Measurements from ENCODE around the gene DLX2.
"Not testable (repeated sequence)": the region's sequence is repeated elsewhere in the genome, so short reads cannot be mapped to it uniquely, and the experiment has no call there.

DLX2 gene

GRCh38 chr2:172083628-172084394 is 18.9 kb downstream of the DLX2 start:
- Mint-ChIP-seq H3K27ac (peak overlapping the region; percentile 65), H3K36me3 (ENCODE audit: low read depth) (peaks cover 12% of the 10 kb centered on the region), H3K9me3 (no peaks in the 10 kb centered on the region), H3K4me1 (ENCODE audit: low read depth) (peaks cover 38% of the 10 kb centered on the region), H3K4me3 (peak overlapping the region; percentile 65), H3K27me3 (ENCODE audit: low read depth) (peaks cover 100% of the 10 kb centered on the region)

- Mint-ChIP-seq H3K4me1 (ENCODE audit: low read depth) (peaks cover 31% of the 10 kb centered on the region), H3K27me3 (ENCODE audit: low read depth) (peaks cover 100% of the 10 kb centered on the region), H3K36me3 (ENCODE audit: low read depth) (peaks cover 7% of the 10 kb centered on the region), H3K4me3 (peak overlapping the region; percentile 65), H3K27ac (peak overlapping the region; percentile 36), H3K9me3 (no peaks in the 10 kb centered on the region)
These were observed 19.6 kb downstream of the DLX2 start for GRCh38 chr2:172082944-172083627.

- Mint-ChIP-seq H3K4me1 (ENCODE audit: low read depth) (peaks cover 26% of the 10 kb centered on the region), H3K4me3 (no peak overlapping the region), H3K27me3 (ENCODE audit: low read depth) (peaks cover 97% of the 10 kb centered on the region), H3K36me3 (ENCODE audit: low read depth) (peaks cover 5% of the 10 kb centered on the region), H3K27ac (no peak overlapping the region), H3K9me3 (no peaks in the 10 kb centered on the region)
These were observed 20.4 kb downstream of the DLX2 start for GRCh38 chr2:172082105-172082943.

GRCh38 chr2:172081221-172082022 is 21.3 kb downstream of the DLX2 start:
- Mint-ChIP-seq H3K27me3 (ENCODE audit: low read depth) (peaks cover 96% of the 10 kb centered on the region), H3K4me1 (ENCODE audit: low read depth) (peaks cover 23% of the 10 kb centered on the region), H3K27ac (peak overlapping the region; percentile 72), H3K36me3 (ENCODE audit: low read depth) (peaks cover 3% of the 10 kb centered on the region), H3K4me3 (no peak overlapping the region), H3K9me3 (no peaks in the 10 kb centered on the region)

GRCh38 chr2:172080641-172081220 is 22.0 kb downstream of the DLX2 start:
- no peak overlapping the region for H3K4me3 Mint-ChIP-seq
- peaks cover 92% of the 10 kb centered on the region for H3K27me3 Mint-ChIP-seq (ENCODE audit: low read depth)
- no peaks in the 10 kb centered on the region for H3K9me3 Mint-ChIP-seq
- H3K36me3 Mint-ChIP-seq (ENCODE audit: low read depth) = peaks cover 3% of the 10 kb centered on the region
- peak overlapping the region; percentile 55 for H3K27ac Mint-ChIP-seq
- peaks cover 20% of the 10 kb centered on the region for H3K4me1 Mint-ChIP-seq (ENCODE audit: low read depth)

- H3K4me3 Mint-ChIP-seq = no peak overlapping the region
These were observed 22.7 kb downstream of the DLX2 start for GRCh38 chr2:172079838-172080640.

GRCh38 chr2:172079416-172079815 is 23.3 kb downstream of the DLX2 start:
- no peaks in the 10 kb centered on the region for H3K9me3 Mint-ChIP-seq
- no peak overlapping the region for H3K4me3 Mint-ChIP-seq
- H3K27me3 Mint-ChIP-seq (ENCODE audit: low read depth) = peaks cover 86% of the 10 kb centered on the region
- H3K36me3 Mint-ChIP-seq (ENCODE audit: low read depth) = peaks cover 3% of the 10 kb centered on the region
- peaks cover 13% of the 10 kb centered on the region for H3K4me1 Mint-ChIP-seq (ENCODE audit: low read depth)
- no peak overlapping the region for H3K27ac Mint-ChIP-seq

More at GRCh38 chr2:172079838-172080640, 22.7 kb downstream of the DLX2 start:
- Mint-ChIP-seq H3K27ac (peak overlapping the region; percentile 52), H3K36me3 (ENCODE audit: low read depth) (peaks cover 3% of the 10 kb centered on the region), H3K9me3 (no peaks in the 10 kb centered on the region), H3K4me1 (ENCODE audit: low read depth) (peaks cover 13% of the 10 kb centered on the region), H3K27me3 (ENCODE audit: low read depth) (peaks cover 89% of the 10 kb centered on the region)

GRCh38 chr2:172074254-172074653 is 28.4 kb downstream of the DLX2 start:
- Mint-ChIP-seq H3K9me3 (no peaks in the 10 kb centered on the region), H3K4me3 (no peak overlapping the region), H3K27me3 (ENCODE audit: low read depth) (peaks cover 75% of the 10 kb centered on the region), H3K4me1 (ENCODE audit: low read depth) (no peaks in the 10 kb centered on the region), H3K27ac (no peak overlapping the region), H3K36me3 (ENCODE audit: low read depth) (no peaks in the 10 kb centered on the region)

- peaks cover 72% of the 10 kb centered on the region for H3K27me3 Mint-ChIP-seq (ENCODE audit: low read depth)
- H3K36me3 Mint-ChIP-seq (ENCODE audit: low read depth) = no peaks in the 10 kb centered on the region
- H3K27ac Mint-ChIP-seq = no peak overlapping the region
These were observed 29.2 kb downstream of the DLX2 start for GRCh38 chr2:172073518-172073917.

GRCh38 chr2:172072706-172073105 is 30.0 kb downstream of the DLX2 start:
- no peaks in the 10 kb centered on the region for H3K9me3 Mint-ChIP-seq
- no peaks in the 10 kb centered on the region for H3K4me1 Mint-ChIP-seq (ENCODE audit: low read depth)
- no peak overlapping the region for H3K27ac Mint-ChIP-seq
- peaks cover 64% of the 10 kb centered on the region for H3K27me3 Mint-ChIP-seq (ENCODE audit: low read depth)
- no peak overlapping the region for H3K4me3 Mint-ChIP-seq
- H3K36me3 Mint-ChIP-seq (ENCODE audit: low read depth) = no peaks in the 10 kb centered on the region

More at GRCh38 chr2:172073518-172073917, 29.2 kb downstream of the DLX2 start:
- H3K9me3 Mint-ChIP-seq = no peaks in the 10 kb centered on the region
- H3K4me1 Mint-ChIP-seq (ENCODE audit: low read depth) = no peaks in the 10 kb centered on the region
- H3K4me3 Mint-ChIP-seq = no peak overlapping the region

GRCh38 chr2:172072303-172072702 is 30.4 kb downstream of the DLX2 start:
- H3K27ac Mint-ChIP-seq = no peak overlapping the region
- H3K4me1 Mint-ChIP-seq (ENCODE audit: low read depth) = peaks cover 1% of the 10 kb centered on the region
- H3K27me3 Mint-ChIP-seq (ENCODE audit: low read depth) = peaks cover 62% of the 10 kb centered on the region
- no peaks in the 10 kb centered on the region for H3K36me3 Mint-ChIP-seq (ENCODE audit: low read depth)
- no peak overlapping the region for H3K4me3 Mint-ChIP-seq
- H3K9me3 Mint-ChIP-seq = no peaks in the 10 kb centered on the region

GRCh38 chr2:172070936-172071335 is 31.8 kb downstream of the DLX2 start:
- H3K9me3 Mint-ChIP-seq = no peaks in the 10 kb centered on the region
- H3K27me3 Mint-ChIP-seq (ENCODE audit: low read depth) = peaks cover 52% of the 10 kb centered on the region
- H3K4me1 Mint-ChIP-seq (ENCODE audit: low read depth) = peaks cover 5% of the 10 kb centered on the region
- no peaks in the 10 kb centered on the region for H3K36me3 Mint-ChIP-seq (ENCODE audit: low read depth)
- H3K27ac Mint-ChIP-seq = no peak overlapping the region
- no peak overlapping the region for H3K4me3 Mint-ChIP-seq

- not testable (repeated sequence) for H3K36me3 Mint-ChIP-seq (ENCODE audit: low read depth); H3K4me3 Mint-ChIP-seq; H3K27ac Mint-ChIP-seq; H3K4me1 Mint-ChIP-seq (ENCODE audit: low read depth); H3K9me3 Mint-ChIP-seq
- H3K27me3 Mint-ChIP-seq (ENCODE audit: low read depth) = peaks cover 40% of the 10 kb centered on the region
These were observed 34.8 kb downstream of the DLX2 start for GRCh38 chr2:172067905-172068304.
